Fibroblast of skin of left biceps (primary cell): Measurements from ENCODE around the gene LRRC31.

Source experiments
- DNase-seq, 2 experiments: peaks; one replicate each; pipeline ENCODE4 v3.0.0-alpha.2; 2013; ENCODE audit warnings: low read depth in 2 of 2

The LRRC31 gene

GRCh38 chr3:169813278-169813677, 56.5 kb downstream of the LRRC31 start:
- no peak for DNase-seq

DNA sequence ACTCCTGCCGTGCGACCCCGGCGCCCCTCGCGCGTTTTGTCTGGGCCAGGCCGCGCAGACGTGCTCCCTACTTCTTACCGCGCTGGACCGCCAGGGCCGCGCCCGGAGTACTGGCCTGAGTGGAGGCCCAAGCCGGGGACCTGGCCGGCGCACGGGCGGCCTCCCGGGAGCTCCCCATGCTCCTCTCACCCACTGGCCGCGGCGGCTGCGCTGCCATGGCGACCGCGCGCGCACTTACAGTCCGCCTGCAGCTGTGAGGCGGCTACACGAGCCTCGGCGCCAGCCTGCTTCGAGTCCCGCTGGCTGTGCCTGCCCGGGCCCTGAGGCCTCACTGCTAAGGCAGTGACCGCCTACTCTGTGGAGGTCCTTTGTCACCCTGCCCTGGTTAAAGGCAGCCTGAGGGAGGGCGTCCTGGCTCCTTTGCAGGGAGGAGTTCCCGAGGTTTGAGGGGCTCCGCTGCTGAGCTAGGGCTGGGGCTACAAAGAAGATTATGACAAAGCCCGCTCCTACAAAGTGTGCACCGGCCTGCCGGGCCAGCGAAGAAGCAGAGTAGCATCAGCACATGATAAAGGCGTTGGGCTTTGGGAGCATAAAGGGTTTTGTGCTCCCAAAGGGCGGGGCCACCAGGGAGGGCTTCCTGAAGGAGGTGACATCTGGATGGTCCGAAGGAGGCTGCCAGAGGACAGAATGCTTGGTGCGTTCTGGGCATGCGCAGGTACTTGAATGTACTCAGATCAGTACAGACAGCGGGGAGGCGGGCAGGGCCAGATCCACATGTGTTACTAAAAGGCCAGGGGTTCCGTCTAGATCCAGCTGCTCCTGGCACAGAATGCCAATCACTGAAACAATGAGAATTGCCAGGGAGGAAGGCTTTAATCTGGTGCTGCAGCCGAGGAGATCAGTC, 57.2 kb downstream of the LRRC31 start, which contains the start of the genes LRRC34 and LRRIQ4:
Gene LRRC34 (minus strand): TSS at position 573 of the 904 bp plus-strand sequence. CDS start 356 bp downstream, at position 217.
Gene LRRIQ4 (plus strand): TSS at position 539 of the 904 bp plus-strand sequence. CDS start 9,052 bp downstream, outside the sequence.
- DNase-seq = peak in 1 of 2 experiments; percentile 19

DNA sequence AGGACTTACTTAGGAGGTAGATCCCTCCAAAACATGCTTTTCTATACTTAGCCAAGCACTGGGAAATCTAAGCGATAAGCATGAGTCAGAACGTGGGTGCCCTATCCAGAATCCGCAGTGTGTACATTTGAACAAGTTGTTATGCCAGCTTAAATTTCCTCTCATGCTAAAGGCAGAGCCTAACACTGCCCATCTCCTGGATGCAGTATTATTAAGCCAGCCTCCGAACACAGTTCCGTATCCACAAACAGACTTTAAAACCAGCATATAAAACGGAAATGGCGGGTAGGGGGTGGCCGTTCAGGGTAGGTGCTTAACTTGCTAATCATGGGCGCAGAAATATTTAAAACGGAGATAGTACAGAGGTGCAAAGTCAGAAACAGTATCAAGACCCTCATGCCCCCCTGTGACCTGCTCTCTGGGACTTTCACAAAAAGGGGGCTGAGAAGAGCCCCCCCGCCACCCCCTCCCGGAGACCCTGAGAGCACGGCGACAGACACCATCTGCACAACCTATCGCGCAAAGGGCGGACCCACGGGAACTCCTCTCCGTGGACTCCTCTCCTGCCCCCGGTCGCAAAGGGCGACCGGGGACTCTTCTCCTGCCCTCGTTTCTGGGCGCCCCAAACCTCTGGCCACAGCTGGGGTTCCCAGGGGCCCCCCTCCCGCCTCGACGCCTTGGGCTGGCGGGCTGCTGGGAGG, 58.0 kb downstream of the LRRC31 start:
- peak in 1 of 2 experiments; percentile 21 for DNase-seq

DNA sequence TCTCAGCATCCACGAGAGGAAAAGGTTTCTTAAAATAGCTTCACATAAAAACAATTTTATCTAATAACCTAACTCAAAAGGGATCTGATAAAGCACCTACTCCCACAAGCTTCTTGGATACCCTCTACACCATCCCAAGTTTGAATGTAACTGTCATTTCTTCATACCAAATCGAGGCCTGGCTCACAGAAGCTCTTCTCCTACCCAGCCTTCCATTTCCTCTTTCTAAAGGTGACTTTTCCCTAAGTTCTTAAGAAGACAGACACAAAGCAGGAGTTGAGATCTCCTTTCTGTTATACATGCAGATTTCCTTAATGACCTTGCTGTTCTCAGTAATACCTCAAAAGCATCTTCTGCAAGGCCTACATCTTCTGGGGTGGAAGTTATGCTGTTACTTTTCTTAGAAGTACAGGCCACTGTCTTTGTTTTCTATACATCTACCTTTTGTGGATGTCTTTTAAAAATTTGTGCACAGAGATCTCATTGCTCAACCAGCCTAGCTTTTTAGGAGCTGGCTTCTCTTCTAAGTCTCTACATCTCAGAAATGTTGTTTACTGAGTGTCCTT, 60.4 kb downstream of the LRRC31 start:
- no peak for DNase-seq

GRCh38 chr3:169804681-169805080, 65.1 kb downstream of the LRRC31 start:
- no peak for DNase-seq

GRCh38 chr3:169792359-169792758, 77.4 kb downstream of the LRRC31 start:
- DNase-seq = no peak

- no peak for DNase-seq
These were observed 78.9 kb downstream of the LRRC31 start for GRCh38 chr3:169790687-169791429.

DNA sequence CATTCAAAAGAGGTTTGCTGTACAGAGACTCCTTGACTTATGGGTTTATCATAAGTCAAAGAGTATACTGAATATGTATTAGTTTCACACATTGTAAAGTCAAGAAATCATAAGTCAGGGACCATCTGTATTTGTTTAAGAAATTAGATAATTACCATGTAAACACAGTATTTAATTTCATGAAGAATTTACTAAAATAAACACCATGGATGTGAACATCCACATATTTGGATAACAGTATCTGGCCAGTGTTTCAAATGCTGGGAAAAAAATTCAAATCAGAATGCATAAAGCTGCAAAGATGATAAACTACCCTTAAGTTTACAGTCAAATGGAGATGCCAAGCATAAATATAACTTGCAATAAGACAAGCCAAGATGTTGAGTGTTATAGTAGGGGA, 79.5 kb downstream of the LRRC31 start:
- DNase-seq = no peak
